ENCODE data around the gene PIP5K1B.
A peak's percentile ranks its signal among the peaks of the same experiment; 100 is the strongest.

PIP5K1B gene

DNA sequence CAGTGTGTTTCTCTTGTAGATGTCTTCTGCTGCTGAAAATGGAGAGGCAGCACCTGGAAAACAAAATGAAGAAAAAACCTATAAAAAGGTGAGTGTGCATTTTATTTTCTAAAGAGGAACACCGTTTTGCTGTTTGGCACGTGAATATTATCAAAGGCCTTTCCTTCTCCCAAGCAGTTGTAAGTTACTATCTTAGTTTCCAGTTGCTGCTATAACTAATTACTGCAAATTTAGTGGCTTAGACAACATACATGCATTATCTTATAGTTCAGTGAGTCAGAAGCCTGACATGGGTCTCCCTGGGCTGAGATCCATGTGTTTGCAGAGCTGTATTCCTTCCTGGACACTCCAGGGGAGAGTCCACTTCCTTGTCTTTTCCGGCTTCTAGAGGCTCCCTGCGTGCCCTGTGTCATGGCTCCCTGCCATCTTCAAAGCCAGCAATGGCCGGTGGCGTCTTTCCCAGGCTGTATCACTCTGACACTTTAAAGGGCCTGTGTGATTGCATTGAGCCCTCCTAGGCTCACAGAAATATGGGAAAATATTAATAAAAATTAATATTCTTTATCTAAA lies 117.6 kb downstream of the PIP5K1B start:
- H3K4me3 Mint-ChIP-seq, result no peak overlapping the region
- H3K27me3 Mint-ChIP-seq, result no peaks in the 10 kb centered on the region
- H3K27ac Mint-ChIP-seq, result no peak overlapping the region
- no peaks in the 10 kb centered on the region for H3K4me1 Mint-ChIP-seq (ENCODE audit: low read depth)
- H3K36me3 Mint-ChIP-seq, result no peaks in the 10 kb centered on the region
- H3K9me3 Mint-ChIP-seq (ENCODE audit: low read depth), result no peaks in the 10 kb centered on the region

- H3K4me3 Mint-ChIP-seq, result no peak overlapping the region
- H3K9me3 Mint-ChIP-seq (ENCODE audit: low read depth), result no peaks in the 10 kb centered on the region
- H3K27ac Mint-ChIP-seq, result no peak overlapping the region
- H3K36me3 Mint-ChIP-seq, result no peaks in the 10 kb centered on the region
- no peaks in the 10 kb centered on the region for H3K27me3 Mint-ChIP-seq
- H3K4me1 Mint-ChIP-seq (ENCODE audit: low read depth), result no peaks in the 10 kb centered on the region
Measured at GRCh38 chr9:68825762-68826472, 120.9 kb downstream of the PIP5K1B start.

DNA sequence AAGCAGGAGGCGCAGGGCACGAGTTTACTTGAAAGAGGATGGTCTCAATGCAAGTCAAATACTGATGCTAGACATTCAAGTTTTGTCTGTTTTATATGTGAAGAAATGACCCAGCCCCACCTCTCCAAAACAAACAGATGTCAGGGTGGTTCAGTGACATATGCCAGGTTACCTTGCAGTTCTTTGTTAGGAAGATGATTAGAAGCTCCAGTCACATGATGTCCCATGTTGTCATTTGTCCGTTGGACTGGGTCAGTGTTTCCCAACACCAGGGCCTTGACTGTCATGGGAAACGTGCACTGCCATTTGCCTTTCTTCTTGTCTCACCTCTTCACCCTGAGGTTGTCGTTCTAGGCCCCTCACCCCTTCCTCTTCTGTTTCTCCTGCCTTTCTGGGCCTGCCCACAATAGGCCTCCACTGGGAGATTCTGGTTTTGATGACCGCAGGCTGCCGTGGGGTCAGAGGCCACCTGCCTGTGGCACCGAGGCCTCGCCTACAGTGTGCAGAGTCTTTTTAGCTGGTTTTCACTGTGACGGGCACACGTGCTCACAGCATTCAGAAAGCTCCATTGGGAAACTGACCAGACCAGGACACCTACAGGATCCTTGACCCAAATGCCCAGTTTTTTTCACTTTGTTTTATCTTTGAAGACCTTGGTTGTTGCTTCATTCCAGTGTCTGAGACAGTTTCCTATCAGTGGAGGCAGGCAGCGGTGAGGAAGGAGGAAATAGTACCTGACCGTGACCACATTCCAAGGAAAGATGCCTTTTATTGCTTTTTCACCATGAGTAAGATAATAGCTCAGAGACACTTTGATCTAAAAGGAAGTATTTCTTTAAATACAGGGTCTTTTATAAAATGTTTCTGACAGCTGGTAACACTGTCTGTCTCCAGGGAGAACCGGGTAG lies 123.1 kb downstream of the PIP5K1B start:
- Mint-ChIP-seq H3K27me3 (no peaks in the 10 kb centered on the region), H3K9me3 (ENCODE audit: low read depth) (no peaks in the 10 kb centered on the region), H3K27ac (no peak overlapping the region), H3K4me3 (no peak overlapping the region), H3K36me3 (no peaks in the 10 kb centered on the region), H3K4me1 (ENCODE audit: low read depth) (no peaks in the 10 kb centered on the region)

GRCh38 chr9:68832101-68832500 lies 127.1 kb downstream of the PIP5K1B start:
- H3K27ac Mint-ChIP-seq, result no peak overlapping the region
- no peaks in the 10 kb centered on the region for H3K9me3 Mint-ChIP-seq (ENCODE audit: low read depth)
- no peaks in the 10 kb centered on the region for H3K4me1 Mint-ChIP-seq (ENCODE audit: low read depth)
- H3K4me3 Mint-ChIP-seq, result no peak overlapping the region
- H3K27me3 Mint-ChIP-seq, result no peaks in the 10 kb centered on the region
- no peaks in the 10 kb centered on the region for H3K36me3 Mint-ChIP-seq

- Mint-ChIP-seq H3K36me3 (no peaks in the 10 kb centered on the region), H3K9me3 (ENCODE audit: low read depth) (no peaks in the 10 kb centered on the region), H3K4me3 (no peak overlapping the region), H3K4me1 (ENCODE audit: low read depth) (no peaks in the 10 kb centered on the region), H3K27me3 (no peaks in the 10 kb centered on the region), H3K27ac (no peak overlapping the region)
Measured at GRCh38 chr9:68832861-68833518, 128.0 kb downstream of the PIP5K1B start.

DNA sequence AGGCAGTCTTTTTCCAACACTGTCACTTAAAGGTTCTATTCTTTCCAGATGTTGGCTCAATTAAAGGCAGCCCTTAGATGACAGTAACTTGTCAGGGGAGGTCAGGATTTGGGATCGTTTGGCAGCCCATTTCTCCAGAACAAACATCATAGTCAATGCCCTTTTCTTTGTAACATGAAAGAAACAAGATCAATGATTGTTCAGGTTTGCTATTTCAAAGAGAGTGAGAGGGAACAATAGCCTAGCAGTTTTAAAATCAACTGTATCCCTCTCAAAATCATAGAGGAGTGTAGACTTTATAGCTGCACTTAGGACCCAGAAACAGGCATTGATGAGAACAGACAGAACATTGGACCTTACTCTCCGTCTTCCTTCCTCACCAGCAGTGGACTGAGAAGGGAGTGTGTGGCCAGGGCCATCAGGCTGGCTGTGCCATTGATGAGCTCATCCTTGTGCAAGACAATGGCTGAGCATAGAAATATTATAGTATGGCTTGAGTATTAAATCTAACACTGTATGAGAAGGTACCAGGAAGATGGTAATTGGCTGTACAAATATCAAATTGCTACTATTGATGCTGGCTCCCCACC lies 130.0 kb downstream of the PIP5K1B start:
- Mint-ChIP-seq H3K27me3 (no peaks in the 10 kb centered on the region), H3K9me3 (ENCODE audit: low read depth) (no peaks in the 10 kb centered on the region), H3K4me1 (ENCODE audit: low read depth) (no peaks in the 10 kb centered on the region), H3K4me3 (no peak overlapping the region), H3K27ac (no peak overlapping the region), H3K36me3 (no peaks in the 10 kb centered on the region)

- H3K4me3 Mint-ChIP-seq, result no peak overlapping the region
- H3K27me3 Mint-ChIP-seq, result no peaks in the 10 kb centered on the region
- H3K9me3 Mint-ChIP-seq (ENCODE audit: low read depth), result no peaks in the 10 kb centered on the region
- H3K36me3 Mint-ChIP-seq, result no peaks in the 10 kb centered on the region
- no peak overlapping the region for H3K27ac Mint-ChIP-seq
- no peaks in the 10 kb centered on the region for H3K4me1 Mint-ChIP-seq (ENCODE audit: low read depth)
Measured at GRCh38 chr9:68836788-68837187, 131.7 kb downstream of the PIP5K1B start.

GRCh38 chr9:68838245-68838644 lies 133.2 kb downstream of the PIP5K1B start:
- H3K4me1 Mint-ChIP-seq (ENCODE audit: low read depth), result no peaks in the 10 kb centered on the region
- no peak overlapping the region for H3K27ac Mint-ChIP-seq
- no peaks in the 10 kb centered on the region for H3K36me3 Mint-ChIP-seq
- H3K4me3 Mint-ChIP-seq, result no peak overlapping the region
- no peaks in the 10 kb centered on the region for H3K9me3 Mint-ChIP-seq (ENCODE audit: low read depth)
- no peaks in the 10 kb centered on the region for H3K27me3 Mint-ChIP-seq

DNA sequence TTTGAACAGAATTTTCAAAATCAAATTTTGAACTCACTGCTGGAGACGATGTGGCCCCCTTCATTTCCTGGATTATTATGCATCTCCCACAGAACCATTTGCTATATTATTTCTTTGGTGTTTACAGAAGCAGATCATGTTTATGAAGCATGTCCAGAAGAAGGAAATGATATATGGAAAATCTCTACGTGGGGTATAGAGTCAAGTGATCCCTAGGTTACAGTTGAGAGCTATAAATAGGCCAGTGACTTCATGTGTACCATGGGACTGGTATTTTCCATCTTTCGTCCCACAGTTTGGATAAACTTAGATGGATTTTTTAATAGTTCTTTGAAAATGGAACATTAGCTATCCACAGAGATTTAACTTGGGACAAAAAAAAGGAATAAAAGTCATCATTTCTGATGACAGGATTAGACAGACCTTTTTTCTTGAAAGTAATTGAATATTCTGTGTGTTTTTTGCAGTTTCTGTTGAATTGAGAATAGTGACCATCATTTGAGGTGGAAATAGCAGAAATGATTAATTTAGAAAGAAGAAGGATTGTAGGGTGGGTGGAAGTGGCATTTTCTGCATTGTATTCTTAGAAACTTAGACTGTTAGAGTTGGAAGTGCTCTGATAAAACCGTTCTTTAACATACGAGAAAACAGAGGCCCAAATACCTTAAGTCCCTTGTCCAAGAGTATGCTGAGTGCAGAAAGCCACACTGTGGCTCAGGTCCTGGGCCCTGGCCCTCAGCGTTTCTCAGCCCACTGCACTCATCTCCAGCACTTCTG lies 136.4 kb downstream of the PIP5K1B start:
- no peak overlapping the region for H3K27ac Mint-ChIP-seq
- no peak overlapping the region for H3K4me3 Mint-ChIP-seq
- no peaks in the 10 kb centered on the region for H3K27me3 Mint-ChIP-seq
- peaks cover 3% of the 10 kb centered on the region for H3K4me1 Mint-ChIP-seq (ENCODE audit: low read depth)
- no peaks in the 10 kb centered on the region for H3K36me3 Mint-ChIP-seq
- H3K9me3 Mint-ChIP-seq (ENCODE audit: low read depth), result no peaks in the 10 kb centered on the region

DNA sequence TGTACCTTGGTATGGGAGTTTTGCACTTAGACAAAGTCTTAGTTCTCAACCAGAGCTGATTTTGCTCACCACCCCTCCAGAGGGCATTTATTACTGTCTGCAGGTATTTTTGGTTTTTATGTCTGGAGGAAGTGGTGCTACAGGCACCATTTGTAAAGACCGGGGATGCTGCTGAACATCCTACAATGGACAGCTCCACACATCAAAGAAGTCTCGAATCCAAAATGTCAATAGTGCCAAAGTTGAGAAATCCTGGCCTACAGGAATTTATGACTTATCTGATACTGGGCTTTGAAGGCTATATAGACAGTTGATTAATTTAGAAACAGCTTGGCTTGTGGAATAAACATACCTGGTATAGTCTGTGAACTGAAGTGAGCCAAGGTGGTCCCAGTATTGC lies 137.5 kb downstream of the PIP5K1B start:
- Mint-ChIP-seq H3K27me3 (no peaks in the 10 kb centered on the region), H3K4me1 (ENCODE audit: low read depth) (peaks cover 3% of the 10 kb centered on the region), H3K4me3 (no peak overlapping the region), H3K27ac (no peak overlapping the region), H3K36me3 (no peaks in the 10 kb centered on the region), H3K9me3 (ENCODE audit: low read depth) (no peaks in the 10 kb centered on the region)

GRCh38 chr9:68843239-68843638 lies 138.2 kb downstream of the PIP5K1B start:
- Mint-ChIP-seq H3K4me3 (no peak overlapping the region), H3K36me3 (no peaks in the 10 kb centered on the region), H3K27ac (no peak overlapping the region), H3K9me3 (ENCODE audit: low read depth) (no peaks in the 10 kb centered on the region), H3K4me1 (ENCODE audit: low read depth) (peaks cover 3% of the 10 kb centered on the region), H3K27me3 (no peaks in the 10 kb centered on the region)

DNA sequence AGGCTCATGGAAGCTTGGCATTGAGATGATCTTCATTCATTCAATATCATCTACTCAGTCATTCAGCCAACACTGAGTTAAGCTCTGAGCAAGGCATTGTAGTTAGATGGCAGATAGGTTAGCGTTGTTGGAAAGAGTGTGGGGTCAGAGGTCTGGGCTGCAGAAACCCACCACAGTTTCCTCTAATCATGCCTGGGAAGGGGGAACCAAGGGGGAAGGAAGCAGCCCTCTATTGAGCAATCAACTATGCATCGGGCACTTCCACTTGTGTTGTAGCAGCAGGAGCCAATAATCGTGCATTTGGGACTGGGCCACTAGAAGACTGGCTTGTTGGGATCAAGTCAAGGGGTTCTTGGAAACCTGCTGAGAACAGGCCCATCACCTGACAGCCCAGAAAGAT lies 139.1 kb downstream of the PIP5K1B start:
- Mint-ChIP-seq H3K27me3 (no peaks in the 10 kb centered on the region), H3K36me3 (no peaks in the 10 kb centered on the region), H3K4me1 (ENCODE audit: low read depth) (peaks cover 3% of the 10 kb centered on the region), H3K9me3 (ENCODE audit: low read depth) (no peaks in the 10 kb centered on the region), H3K4me3 (no peak overlapping the region), H3K27ac (no peak overlapping the region)

- Mint-ChIP-seq H3K27me3 (no peaks in the 10 kb centered on the region), H3K27ac (no peak overlapping the region), H3K4me1 (ENCODE audit: low read depth) (peaks cover 3% of the 10 kb centered on the region), H3K36me3 (no peaks in the 10 kb centered on the region), H3K4me3 (peak overlapping the region; percentile 53), H3K9me3 (ENCODE audit: low read depth) (no peaks in the 10 kb centered on the region)
Measured at GRCh38 chr9:68844631-68845612, 139.9 kb downstream of the PIP5K1B start.
